D721Med (cell line): ENCODE data around the gene ADH1B.

Source experiments
- DNase-seq: peaks from one replicate; pipeline ENCODE4 v3.0.0; 2011; ENCODE audit warnings: low spot score; ENCODE audit not compliant: insufficient read length
- FAIRE-seq: peaks from 2 replicates; lab custom pipeline; 2011; peaks lifted over from hg19 to GRCh38; lab: Jason Lieb, UNC
- TF ChIP-seq, protein P1 (sequence below): IDR thresholded peaks from 2 replicates; pipeline ENCODE4 v1.5.1; 2012; ENCODE audit warnings: mild to moderate bottlenecking, control low read depth; ENCODE audit not compliant: insufficient read depth; ENCODE audit errors: missing control alignments

The ADH1B gene

DNA sequence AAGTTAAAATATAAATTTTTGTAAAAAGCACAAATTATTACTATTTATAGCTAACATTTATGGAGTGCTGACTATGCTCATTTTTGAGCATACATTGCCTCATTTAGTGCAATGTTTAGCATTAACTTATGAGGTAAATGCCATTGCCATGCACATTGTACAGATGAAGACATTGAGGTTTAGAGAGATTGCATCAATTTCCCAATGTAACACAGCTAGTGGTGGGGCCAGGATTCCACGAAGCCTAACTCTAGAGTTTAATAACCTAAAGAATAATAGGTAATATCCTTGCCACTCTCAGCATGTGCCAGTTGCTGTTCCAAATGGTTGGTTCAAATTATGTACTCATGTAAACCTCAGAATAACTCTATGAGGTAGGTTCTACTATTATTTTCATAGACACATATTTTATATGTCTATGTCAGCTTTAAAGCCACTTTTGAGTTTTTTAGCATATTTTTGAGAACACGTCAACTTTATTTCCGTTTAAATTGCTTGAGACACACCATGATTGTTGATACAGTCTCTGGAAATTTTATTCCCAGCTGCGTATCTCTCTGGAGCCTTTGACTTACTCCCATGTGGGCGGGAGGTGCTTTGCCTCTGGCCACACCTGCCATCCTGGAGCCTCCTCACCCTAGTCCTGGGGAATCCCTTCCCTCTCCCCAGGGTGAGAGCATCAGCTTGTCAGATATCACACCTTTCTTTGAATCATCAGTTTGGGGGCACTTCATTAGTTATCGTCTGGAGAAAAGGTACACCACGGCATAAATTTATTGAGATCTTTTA is 19.6 kb downstream of the ADH1B start:
- TF ChIP-seq, protein P1, sequence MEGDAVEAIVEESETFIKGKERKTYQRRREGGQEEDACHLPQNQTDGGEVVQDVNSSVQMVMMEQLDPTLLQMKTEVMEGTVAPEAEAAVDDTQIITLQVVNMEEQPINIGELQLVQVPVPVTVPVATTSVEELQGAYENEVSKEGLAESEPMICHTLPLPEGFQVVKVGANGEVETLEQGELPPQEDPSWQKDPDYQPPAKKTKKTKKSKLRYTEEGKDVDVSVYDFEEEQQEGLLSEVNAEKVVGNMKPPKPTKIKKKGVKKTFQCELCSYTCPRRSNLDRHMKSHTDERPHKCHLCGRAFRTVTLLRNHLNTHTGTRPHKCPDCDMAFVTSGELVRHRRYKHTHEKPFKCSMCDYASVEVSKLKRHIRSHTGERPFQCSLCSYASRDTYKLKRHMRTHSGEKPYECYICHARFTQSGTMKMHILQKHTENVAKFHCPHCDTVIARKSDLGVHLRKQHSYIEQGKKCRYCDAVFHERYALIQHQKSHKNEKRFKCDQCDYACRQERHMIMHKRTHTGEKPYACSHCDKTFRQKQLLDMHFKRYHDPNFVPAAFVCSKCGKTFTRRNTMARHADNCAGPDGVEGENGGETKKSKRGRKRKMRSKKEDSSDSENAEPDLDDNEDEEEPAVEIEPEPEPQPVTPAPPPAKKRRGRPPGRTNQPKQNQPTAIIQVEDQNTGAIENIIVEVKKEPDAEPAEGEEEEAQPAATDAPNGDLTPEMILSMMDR, result no peak
- no peak for FAIRE-seq
- DNase-seq, result no peak

DNA sequence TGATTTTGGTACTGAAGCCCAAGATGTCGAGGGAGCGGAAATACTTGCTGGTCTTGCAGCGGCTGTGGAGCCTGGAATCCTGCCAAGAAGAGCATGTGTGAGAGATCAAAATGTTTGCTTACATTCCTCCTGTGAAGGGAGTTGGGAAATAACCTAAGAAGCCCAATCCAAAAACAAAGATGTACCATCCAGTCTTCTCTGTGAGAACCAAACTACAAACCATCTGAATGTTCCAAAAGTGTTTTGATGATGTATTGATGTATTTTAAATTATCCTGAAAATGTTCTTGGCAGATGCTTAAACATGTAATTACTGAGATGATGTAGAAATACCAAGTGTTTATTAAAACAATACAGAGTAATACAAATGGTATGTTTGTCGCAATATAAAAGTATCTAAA is 20.3 kb downstream of the ADH1B start:
- no peak for FAIRE-seq

DNA sequence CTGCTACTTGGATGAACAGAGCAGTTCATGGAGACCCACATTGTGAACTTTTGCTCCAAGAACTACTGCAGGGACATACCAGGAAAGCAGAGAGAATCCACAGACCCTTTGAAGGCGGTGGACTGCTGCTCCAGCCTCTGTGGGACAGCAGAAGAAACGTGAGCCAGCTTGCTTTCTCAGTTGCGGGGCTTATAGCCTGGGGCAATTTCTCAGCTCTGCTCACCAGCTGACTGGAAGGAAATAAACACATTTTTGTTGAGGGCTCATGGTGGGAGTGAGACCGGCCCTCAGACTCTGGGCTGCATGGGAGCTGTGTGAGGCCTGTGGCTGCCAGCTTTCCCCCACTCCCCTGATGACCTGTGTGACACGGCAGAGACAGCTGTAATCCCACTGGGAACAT is 27.8 kb downstream of the ADH1B start:
- TF ChIP-seq, protein P1, result no peak
- no peak for DNase-seq
- no peak for FAIRE-seq

More for the DNA sequence above, 20.3 kb downstream of the ADH1B start:
- TF ChIP-seq, protein P1, result no peak
- DNase-seq, result no peak

DNA sequence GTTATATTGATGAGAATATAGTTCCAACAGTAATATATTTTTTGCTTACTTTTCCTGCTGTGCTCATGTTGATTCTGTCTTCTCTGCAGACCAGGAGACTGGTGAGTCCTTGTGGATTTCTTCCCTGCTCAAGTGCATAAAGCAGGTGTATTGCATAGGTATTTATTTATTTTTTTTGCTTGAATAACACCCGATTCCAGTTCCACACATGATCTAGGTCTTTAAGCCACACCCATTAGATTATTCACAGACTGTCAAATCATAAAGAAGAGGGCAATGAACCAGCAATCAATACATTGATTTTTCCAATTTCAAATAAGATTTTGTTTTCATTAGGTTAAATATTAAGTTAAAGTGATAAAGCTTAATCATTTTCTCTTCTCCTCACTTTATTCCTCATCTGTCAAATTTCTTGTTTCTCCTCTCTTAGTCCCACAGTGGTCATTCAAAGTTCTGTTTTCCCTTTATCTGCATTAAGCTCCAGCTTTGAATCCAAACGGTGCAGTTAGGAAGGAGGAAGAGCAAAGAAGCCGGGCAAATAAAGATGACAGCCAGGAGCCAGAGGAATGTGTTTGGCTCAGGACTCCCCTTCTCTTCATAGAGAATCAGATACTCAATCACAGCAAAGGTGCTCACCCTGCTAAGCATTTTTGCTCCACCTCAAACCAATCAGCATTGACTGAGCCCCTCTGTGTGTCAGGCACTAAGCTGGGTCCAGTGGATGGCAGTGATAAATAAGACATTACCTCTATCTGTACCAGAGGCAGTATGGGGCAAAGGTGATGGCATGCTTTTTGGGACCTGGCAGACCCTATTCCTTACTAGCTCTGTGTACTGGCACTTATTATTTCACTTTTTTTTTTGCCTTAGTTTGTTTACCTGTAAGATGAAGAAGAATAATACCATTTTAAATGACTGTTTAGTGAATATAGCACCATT is 30.1 kb downstream of the ADH1B start, which contains the start of gene ADH1A:
ADH1A (minus strand) TSS at position 138 of the 939 bp plus-strand sequence; CDS start at position 67, 71 bp downstream.
- FAIRE-seq (no peak), DNase-seq (no peak)
- TF ChIP-seq, protein P1, result no peak

DNA sequence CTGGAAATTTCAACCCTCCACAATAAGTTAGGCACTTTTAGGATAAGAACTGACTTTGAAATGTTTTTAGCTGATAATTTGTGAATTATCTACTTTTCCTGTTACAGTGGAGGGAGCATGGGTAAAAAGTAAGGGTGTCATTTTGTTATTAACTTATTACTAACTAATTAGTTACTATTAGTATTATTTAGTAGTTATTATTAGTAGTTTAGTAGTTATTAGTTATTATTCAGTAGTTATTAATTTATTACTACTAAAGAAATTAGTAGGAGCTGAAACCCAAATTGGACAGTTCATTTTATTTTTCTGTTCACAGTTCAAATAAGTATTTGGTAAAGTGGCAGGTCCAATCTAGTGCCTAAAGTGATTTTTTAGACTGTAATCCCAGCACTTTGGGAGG is 35.8 kb downstream of the ADH1B start:
- TF ChIP-seq, protein P1, result no peak
- FAIRE-seq (no peak), DNase-seq (no peak)

DNA sequence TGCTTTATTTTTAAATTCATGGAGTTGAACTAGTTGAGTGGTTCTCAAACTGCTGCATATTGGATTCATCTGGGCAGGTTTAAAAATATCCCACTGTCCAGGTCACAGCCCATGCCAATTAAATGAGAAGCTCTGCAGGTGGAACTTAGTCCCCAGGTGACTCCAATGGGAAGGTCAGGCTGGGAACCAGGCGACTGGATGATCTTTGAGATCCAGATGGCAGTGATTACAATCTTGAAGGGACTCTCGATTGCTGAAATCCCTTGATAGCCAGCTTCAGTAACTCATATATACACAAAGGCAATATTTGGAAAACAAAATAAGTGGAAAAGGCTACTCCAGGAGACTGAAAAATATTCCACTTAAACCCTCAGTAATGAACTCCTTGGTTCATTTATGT is 38.5 kb downstream of the ADH1B start:
- no peak for FAIRE-seq
- TF ChIP-seq, protein P1, result no peak
- no peak for DNase-seq

DNA sequence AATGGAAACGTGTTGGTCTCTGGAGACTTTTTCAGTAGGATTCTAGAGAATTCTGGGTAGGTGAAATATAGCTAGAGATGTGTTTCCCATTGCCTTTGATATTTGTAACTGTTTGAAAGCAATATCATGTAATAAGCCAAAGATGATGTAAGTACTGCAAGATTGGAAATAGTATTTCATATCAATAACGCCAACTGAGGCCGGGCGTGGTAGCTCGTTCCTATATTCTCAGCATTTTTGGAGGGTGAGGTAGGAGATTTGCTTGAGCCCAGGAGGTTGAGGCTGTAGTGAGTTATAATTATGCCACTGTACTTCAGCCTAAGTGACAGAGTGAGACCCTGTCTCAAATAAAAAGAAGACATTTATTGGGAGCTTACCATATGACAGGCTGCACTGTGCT is 39.9 kb downstream of the ADH1B start:
- DNase-seq (no peak), FAIRE-seq (no peak)
- TF ChIP-seq, protein P1, result no peak
